Stimulated activated CD4-positive, alpha-beta T cell treated with anti-CD3 and anti-CD28 coated beads, Interleukin-4, amount 100 ng/mL, for 24 hours (primary cell): ENCODE measurements around the gene ZNF628.

ENCODE experiments used
- DNase-seq: peaks from one replicate; pipeline ENCODE4 v3.0.0-alpha.2; 2020

ZNF628 gene

GRCh38 chr19:55465460-55466240 lies 10.8 kb upstream of the ZNF628 start:
- no peak for DNase-seq

DNA sequence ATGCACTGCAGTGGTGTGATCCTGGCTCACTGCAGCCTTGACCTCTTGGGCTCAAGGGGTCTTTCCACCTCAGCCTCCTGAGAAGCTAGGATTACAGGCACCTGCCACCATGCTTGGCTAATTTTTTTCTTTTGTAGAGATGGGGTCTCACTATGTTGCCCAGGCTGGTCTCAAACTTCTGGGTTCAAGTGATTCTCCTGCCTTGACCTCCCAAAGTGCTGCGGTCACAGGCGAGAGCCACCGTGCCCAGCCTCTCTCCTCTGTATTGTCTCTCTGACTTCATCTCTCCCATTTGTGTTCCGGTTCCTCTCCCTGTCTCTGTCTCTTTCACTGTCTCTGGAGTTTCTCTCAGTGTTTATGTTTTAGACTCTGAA lies 10.2 kb upstream of the ZNF628 start:
- DNase-seq, result no peak

DNA sequence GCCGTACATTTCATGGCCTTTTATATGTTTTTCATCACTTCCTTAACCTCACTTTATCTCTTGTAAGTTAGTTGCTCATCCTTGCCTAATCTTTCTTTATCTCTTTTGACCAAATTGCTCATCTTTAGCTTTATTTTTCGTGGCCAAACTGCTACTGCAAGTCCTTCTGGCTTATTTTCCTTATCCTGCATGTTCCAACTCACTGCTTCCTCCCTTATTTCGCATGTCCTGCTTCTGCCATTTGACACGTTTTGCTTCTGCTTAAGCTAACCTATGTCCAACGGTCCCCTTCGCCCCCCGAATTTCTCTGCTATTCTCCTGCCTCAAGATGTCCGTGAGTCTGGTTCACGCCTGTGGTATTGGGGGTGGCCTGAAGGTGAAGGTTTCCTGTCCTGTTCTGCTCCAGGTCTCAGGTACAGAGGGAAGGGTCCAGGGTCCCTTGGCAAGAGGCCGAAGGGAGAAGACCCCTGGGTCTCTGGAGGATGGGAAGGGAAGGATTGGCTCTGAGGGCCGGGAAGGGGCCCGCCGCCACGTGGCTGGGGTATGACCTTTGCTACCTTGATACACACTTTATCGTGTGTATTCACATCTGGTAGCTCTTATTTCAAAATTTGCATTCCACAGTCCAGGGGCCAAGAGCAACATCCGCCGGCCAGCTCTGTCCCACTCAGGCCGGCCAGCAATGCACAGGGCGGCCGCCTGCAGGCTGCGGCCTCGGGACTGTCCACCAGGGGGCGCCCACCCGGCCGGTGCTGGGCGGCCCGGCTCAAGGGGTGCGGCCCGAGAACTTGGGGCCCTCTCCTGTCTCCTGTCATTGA lies 9.0 kb upstream of the ZNF628 start:
- peak; percentile 72 for DNase-seq

GRCh38 chr19:55468054-55468393 lies 8.4 kb upstream of the ZNF628 start:
- no peak for DNase-seq

- DNase-seq, result no peak
Observed at GRCh38 chr19:55471266-55471665, 5.2 kb upstream of the ZNF628 start.

GRCh38 chr19:55472463-55472862 lies 4.0 kb upstream of the ZNF628 start:
- DNase-seq, result no peak

DNA sequence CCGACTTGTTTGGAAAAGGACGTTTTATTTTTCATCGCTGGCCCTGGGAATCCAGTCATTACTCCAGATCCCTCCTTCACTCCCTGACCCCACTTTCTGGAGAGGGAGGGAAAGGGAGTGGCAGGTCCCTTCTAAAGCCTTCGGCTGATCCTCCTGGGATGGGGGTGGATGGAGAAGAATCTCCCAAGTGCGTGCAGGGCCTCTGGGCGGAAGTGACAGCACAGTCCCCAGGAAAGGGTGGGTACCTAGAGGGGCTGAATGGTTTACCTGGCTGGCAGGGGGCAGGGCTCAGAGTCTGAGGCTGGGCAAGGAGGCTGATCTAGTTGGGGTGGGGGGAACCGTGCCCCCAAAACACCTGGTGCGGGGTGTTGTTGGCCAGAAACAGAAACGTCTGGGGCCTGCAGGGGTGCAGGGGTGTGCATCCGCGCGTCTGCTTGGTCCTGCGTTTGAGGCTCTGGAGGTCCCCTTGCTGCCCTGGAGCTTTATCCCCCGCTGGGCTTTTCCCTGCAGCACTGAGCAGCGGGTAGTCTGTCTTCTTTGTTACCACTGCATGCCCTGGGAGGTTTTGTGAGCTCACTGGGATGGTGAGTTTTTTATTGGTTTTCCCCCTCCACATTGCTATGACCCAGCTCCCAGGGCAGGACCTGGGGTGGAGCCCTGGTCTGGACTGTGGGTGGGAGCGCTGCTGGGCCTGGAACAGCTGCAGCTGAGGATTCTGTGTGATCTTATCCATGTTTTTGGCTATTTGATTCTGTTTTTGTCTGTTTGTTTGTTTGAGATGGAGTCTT lies 3.0 kb upstream of the ZNF628 start:
- DNase-seq, result no peak

DNA sequence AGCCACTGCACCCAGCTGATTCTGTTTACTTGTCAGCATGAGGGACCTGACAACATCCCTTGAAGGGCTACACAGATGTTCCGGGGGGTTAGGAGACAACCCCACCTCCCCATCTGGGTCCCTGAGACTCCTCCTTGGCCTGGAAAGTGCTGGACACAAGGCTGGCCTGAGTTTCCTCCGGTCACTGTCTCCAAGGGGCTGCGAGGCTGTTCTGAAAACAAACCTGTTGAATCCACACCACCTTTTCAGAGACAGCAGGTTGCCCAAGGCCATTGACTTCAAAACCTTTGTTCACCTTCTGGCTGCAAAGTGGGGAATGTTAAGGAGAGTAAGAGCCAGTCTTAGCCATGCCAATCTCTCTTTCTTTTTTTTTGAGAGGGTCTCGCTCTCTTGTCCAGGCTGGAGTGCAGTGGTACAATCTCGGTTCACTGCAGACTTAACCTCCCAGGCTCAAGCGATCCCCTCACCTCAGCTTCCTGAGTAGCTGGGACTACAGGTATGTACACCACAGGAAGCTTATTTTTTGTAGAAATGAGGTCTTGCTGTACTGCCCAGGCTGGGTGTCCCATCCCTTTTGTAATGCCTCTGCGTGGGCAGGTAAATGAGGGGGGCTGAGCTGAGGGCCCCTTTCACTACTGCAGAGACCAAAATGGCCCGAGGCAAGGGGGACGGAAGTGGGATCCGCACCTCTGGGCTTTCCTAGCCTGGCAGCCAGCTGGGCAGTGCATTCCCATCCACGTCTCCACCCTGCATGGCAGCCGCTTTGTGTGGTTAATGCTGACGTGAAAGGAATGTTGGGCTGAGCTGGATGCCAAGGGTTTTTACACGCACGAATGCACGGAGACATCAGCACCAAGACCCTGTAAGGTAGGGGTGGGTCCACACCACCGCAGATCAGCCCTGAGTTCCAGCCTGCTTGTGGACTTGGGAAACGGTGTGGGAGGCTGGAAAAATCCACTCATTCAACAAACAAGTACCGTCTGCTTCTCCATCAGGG lies 1.9 kb upstream of the ZNF628 start:
- no peak for DNase-seq

DNA sequence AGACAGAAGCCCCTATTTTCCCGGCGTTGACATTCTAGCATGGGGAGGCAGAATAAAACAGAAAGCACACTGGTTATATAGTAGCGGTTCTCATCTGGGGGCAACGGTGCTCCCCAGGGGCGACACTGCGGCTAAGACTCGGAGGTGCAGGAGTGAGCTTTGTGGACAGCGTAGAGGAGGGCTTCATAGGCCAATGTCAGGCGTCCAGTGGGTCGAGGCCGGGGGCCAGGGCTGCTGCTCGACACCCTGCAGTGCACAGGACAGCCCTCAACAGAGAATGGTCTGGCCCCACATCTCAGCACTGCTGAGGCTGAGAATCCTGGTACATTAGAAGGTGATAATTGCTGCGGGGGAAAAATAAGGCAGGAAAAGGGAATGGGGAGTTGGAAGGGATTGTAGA lies 1.5 kb downstream of the ZNF628 start:
- DNase-seq, result no peak

DNA sequence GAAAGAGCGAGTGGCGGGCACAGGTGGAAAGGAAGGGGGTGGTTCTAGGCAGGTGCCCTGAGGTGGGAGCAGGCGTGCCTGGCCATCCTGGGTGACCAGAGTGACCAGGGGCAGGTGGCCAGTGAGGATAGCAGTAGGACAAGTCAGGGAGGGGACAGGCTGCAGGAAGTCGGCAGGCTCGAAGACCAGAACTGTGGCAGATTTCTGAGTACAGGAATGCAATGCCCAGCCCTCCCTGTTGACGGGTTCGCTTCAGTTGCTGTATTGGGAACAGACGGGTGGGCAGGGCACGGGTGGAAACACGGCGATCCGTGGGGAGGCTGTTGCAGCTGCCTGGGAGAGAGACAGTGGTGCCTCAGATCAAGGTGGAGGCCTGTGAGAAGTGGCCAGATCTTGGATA lies 1.9 kb downstream of the ZNF628 start:
- no peak for DNase-seq

DNA sequence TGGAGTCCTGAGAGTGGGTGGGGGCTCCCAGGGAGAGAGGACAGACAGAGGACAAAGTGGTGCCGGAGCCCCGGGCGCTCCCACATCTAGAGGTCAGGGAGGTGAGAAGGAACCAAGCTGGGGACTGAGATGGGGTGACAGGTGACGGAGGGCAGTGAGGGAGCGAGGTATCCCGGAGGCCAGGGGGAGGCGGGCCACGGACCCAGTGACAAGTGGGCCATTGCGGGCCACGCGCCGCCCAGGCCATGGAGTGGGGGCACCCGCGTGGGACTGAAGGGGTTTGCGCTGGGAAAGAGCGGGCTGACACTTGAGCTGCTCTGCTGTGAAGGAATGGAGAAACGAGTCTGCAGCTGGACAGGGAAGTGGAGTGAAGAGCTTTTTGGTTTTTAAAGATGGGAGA lies 2.6 kb downstream of the ZNF628 start:
- DNase-seq, result no peak

- DNase-seq, result no peak
Observed at GRCh38 chr19:55479451-55480230, 3.2 kb downstream of the ZNF628 start.

- no peak for DNase-seq
Observed at GRCh38 chr19:55481148-55481793, 4.9 kb downstream of the ZNF628 start.

GRCh38 chr19:55481794-55482155 lies 5.4 kb downstream of the ZNF628 start:
- DNase-seq, result no peak

- no peak for DNase-seq
Observed at GRCh38 chr19:55482156-55482961, 5.9 kb downstream of the ZNF628 start.

- DNase-seq, result no peak
Observed at GRCh38 chr19:55482967-55483705, 6.7 kb downstream of the ZNF628 start.

DNA sequence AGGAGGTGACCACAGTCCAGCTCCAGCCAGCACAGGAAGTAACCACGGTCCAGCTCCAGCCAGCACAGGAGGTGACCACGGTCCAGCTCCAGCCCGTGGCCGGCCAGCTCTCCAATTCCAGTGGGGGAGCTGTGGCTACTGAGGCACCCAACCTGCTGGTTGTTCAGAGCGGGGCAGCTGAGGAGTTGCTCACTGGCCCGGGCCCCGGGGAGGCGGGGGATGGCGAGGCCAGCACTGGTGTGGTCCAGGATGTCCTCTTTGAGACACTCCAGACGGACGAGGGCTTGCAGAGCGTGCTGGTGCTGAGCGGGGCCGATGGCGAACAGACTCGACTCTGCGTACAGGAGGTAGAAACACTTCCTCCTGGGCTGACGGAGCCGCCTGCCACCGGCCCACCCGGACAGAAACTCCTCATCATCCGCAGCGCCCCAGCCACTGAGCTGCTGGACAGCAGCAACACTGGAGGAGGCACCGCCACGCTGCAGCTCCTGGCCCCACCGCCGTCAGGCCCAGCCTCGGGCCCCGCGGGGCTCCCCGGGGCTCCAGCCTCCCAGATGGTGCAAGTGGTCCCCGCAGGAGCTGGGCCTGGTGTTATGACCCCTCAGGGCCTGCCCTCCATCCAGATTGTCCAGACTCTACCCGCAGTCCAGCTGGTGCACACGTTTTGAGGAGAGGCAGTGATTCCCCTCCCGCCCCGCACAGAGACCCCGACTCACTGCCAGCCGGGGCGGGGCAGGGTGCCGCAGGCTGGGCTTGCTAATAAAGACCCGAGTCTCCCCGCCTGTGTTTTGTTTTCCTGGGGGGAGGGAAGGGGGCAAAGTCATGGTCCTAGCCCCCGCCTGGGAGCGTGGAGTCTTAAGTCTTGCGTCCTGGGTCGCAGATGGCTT lies 7.5 kb downstream of the ZNF628 start:
- DNase-seq, result no peak
